GM19397 (cell line): ENCODE data around the gene NF2.

Experiments used
- ATAC-seq: cut with Tn5 transposase; IDR thresholded peaks from one replicate; pipeline ENCODE4 v1.9.1; 2021; ENCODE audit warnings: mild to moderate bottlenecking, moderate library complexity; ENCODE audit not compliant: unreplicated experiment

Gene NF2

GRCh38 chr22:29629903-29630516 lies 26.6 kb downstream of the NF2 start:
- ATAC-seq, result no peak

GRCh38 chr22:29630987-29631386 lies 27.6 kb downstream of the NF2 start:
- ATAC-seq, result no peak

- no peak for ATAC-seq
These were observed 28.3 kb downstream of the NF2 start for GRCh38 chr22:29631725-29632124.

GRCh38 chr22:29632672-29633071 lies 29.2 kb downstream of the NF2 start:
- no peak for ATAC-seq

GRCh38 chr22:29633514-29634312 lies 30.3 kb downstream of the NF2 start:
- no peak for ATAC-seq

GRCh38 chr22:29634847-29635246 lies 31.4 kb downstream of the NF2 start:
- no peak for ATAC-seq

GRCh38 chr22:29635734-29636357 lies 32.4 kb downstream of the NF2 start:
- no peak for ATAC-seq

GRCh38 chr22:29636751-29637150 lies 33.3 kb downstream of the NF2 start:
- no peak for ATAC-seq

GRCh38 chr22:29637181-29637580 lies 33.7 kb downstream of the NF2 start:
- ATAC-seq, result no peak

- ATAC-seq, result no peak
These were observed 35.2 kb downstream of the NF2 start for GRCh38 chr22:29638678-29639077.

- no peak for ATAC-seq
These were observed 35.7 kb downstream of the NF2 start for GRCh38 chr22:29639096-29639495.

- ATAC-seq, result no peak
These were observed 37.7 kb downstream of the NF2 start for GRCh38 chr22:29641042-29641699.

- ATAC-seq, result no peak
These were observed 38.4 kb downstream of the NF2 start for GRCh38 chr22:29641700-29642330.

GRCh38 chr22:29642694-29643093 lies 39.3 kb downstream of the NF2 start:
- no peak for ATAC-seq

GRCh38 chr22:29647954-29648737 lies 44.7 kb downstream of the NF2 start:
- ATAC-seq, result no peak

- ATAC-seq, result no peak
These were observed 46.9 kb downstream of the NF2 start for GRCh38 chr22:29650370-29650769.

- no peak for ATAC-seq
These were observed 48.2 kb downstream of the NF2 start for GRCh38 chr22:29651652-29652051.

- no peak for ATAC-seq
These were observed 51.0 kb downstream of the NF2 start for GRCh38 chr22:29654420-29654819.

- no peak for ATAC-seq
These were observed 51.4 kb downstream of the NF2 start for GRCh38 chr22:29654882-29655281.

- ATAC-seq, result no peak
These were observed 54.7 kb downstream of the NF2 start for GRCh38 chr22:29658176-29658575.
